Measurements from ENCODE around the gene GREB1. TPM values are rescaled to one million over a fixed set of nuclear protein-coding genes. Genes with fewer than 3 reads are reported as not detected.

The GREB1 gene, protein sequence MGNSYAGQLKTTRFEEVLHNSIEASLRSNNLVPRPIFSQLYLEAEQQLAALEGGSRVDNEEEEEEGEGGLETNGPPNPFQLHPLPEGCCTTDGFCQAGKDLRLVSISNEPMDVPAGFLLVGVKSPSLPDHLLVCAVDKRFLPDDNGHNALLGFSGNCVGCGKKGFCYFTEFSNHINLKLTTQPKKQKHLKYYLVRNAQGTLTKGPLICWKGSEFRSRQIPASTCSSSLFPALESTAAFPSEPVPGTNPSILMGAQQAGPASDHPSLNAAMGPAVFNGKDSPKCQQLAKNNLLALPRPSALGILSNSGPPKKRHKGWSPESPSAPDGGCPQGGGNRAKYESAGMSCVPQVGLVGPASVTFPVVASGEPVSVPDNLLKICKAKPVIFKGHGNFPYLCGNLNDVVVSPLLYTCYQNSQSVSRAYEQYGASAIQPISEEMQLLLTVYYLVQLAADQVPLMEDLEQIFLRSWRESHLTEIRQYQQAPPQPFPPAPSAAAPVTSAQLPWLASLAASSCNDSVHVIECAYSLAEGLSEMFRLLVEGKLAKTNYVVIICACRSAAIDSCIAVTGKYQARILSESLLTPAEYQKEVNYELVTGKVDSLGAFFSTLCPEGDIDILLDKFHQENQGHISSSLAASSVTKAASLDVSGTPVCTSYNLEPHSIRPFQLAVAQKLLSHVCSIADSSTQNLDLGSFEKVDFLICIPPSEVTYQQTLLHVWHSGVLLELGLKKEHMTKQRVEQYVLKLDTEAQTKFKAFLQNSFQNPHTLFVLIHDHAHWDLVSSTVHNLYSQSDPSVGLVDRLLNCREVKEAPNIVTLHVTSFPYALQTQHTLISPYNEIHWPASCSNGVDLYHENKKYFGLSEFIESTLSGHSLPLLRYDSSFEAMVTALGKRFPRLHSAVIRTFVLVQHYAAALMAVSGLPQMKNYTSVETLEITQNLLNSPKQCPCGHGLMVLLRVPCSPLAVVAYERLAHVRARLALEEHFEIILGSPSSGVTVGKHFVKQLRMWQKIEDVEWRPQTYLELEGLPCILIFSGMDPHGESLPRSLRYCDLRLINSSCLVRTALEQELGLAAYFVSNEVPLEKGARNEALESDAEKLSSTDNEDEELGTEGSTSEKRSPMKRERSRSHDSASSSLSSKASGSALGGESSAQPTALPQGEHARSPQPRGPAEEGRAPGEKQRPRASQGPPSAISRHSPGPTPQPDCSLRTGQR (N-terminal part only)
- total RNA-seq (2014; rRNA removed) (0.29 and 0.62 TPM in 2 replicates), Bru-seq, nascent RNA (percentile 12 among the genes with signal in this experiment), BruChase-seq, experiment 1, labeled RNA remaining after a 6-hour chase (percentile 16 among the genes with signal in this experiment), BruChase-seq, experiment 2, labeled RNA remaining after a 2-hour chase (percentile 12 among the genes with signal in this experiment)
- long read RNA-seq = 0 reads

DNA sequence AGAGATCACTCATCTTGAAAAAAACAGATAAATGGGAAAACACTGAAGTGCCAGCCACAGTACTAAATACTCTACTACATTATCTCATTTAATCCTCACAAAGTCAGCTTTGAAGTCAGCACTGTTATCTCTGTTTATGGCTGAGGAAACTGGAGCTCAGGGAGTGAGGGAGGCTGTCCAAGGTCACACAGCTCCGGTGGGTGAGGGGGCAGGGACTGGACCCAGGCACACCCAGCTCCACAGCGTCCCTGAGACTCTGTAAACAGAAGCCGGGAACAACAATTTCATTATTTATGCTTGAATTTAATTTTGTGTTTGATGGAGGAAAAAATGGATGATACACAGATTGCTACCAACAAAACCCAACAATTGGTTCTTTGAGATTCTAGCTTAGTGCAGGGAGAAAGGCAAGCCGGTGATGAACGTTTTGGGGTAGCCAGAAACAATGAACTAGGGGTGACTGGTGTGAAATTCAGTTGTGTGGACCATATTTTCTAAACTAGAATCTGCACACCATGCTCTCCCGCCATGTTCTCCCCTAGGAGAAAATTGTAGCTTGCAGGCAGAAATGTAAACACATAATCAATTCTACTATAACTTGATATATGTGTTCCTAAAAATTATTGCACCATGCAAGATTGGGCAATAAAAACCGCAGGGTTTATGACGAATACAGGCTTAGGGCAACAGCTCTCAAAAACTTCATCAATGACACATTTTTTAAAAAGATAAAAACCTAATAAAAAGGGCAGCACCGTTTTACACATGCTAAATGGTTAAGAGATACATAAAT is at the start of gene GREB1:
GREB1 (plus strand) TSS at position 768 of the 793 bp plus-strand sequence. CDS start 22,570 bp downstream, outside the sequence.
- ATAC-seq = no peak
- ChIA-PET CTCF (interaction anchor here (0.6 kb wide), 1 partner anchor 50 kb away, joined by 3 read pairs; no protein-coding TSS in a partner anchor), POLR2A (ENCODE audit: unreplicated experiment) (no interaction called here)
- intact Hi-C loops (cut with micrococcal nuclease) = no loop called here
- Histone ChIP-seq H3K27me3 (ENCODE audit: low read length) (peaks cover 67% of the 10 kb centered on the region), H4K20me1 (ENCODE audit: low read length) (no peaks in the 10 kb centered on the region), H3K79me2 (ENCODE audit: low read length) (no peaks in the 10 kb centered on the region), H3K27ac (ENCODE audit: low read length) (no peak within 1 kb of the TSS), H3K36me3 (ENCODE audit: low read depth, low read length) (no peaks in the 10 kb centered on the region), H3F3A (ENCODE audit: low read length, unreplicated experiment) (no peaks in the 10 kb centered on the region), H2AFZ (ENCODE audit: low read length) (no peak within 1 kb of the TSS), H3K9ac (ENCODE audit: low read length) (no peak within 1 kb of the TSS), H3K9me3 (ENCODE audit: low read length) (no peaks in the 10 kb centered on the region), H3K4me2 (ENCODE audit: low read length) (no peak within 1 kb of the TSS), H3K4me1 (ENCODE audit: insufficient read depth, low read length) (no peaks in the 10 kb centered on the region), H3K9me2 (replicated peaks; ENCODE audit: low read length) (no peaks in the 10 kb centered on the region), H3K4me3 (ENCODE audit: low read length) (no peak within 1 kb of the TSS)
- TF ChIP-seq EZH2 (IDR thresholded peaks at IDR 0.05; ENCODE audit: low read length, unreplicated experiment) (no peak), EZH2phosphoT487 (IDR thresholded peaks at IDR 0.05; ENCODE audit: borderline replicate concordance, low read length) (no peak)
- TF ChIP-seq, protein P1, sequence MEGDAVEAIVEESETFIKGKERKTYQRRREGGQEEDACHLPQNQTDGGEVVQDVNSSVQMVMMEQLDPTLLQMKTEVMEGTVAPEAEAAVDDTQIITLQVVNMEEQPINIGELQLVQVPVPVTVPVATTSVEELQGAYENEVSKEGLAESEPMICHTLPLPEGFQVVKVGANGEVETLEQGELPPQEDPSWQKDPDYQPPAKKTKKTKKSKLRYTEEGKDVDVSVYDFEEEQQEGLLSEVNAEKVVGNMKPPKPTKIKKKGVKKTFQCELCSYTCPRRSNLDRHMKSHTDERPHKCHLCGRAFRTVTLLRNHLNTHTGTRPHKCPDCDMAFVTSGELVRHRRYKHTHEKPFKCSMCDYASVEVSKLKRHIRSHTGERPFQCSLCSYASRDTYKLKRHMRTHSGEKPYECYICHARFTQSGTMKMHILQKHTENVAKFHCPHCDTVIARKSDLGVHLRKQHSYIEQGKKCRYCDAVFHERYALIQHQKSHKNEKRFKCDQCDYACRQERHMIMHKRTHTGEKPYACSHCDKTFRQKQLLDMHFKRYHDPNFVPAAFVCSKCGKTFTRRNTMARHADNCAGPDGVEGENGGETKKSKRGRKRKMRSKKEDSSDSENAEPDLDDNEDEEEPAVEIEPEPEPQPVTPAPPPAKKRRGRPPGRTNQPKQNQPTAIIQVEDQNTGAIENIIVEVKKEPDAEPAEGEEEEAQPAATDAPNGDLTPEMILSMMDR (conservative IDR thresholded peaks at IDR 0.05; ENCODE audit: low read depth, low read length) = no peak
- DNase-seq = peak; percentile 46
- no TSS peak for BruUV-seq (replicated peaks)

DNA sequence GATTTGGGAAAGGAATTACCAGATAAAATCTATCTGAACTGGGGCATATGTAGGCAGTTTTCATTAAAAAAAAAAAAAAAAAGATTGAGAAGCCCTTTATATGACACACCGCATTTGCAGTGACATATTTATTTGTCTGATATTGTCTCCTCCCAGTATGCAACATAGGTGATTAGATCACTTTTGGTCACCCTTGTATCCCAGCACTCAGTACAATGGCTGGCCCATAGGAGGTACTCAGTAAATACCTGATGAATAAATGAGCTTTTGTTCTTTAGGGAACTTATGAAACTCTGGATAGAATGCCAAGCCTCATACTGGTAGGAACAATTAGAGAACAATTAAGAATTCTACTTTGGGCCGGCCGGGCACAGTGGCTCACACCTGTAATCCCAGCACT is 45.0 kb upstream of the GREB1 start:
- no peaks in the 10 kb centered on the region for H4K20me1 ChIP-seq (ENCODE audit: low read length)
- no peak overlapping the region for H2AFZ ChIP-seq (ENCODE audit: low read length)
- no peak overlapping the region for H3K27ac ChIP-seq (ENCODE audit: low read length)
- CTCF ChIA-PET = interaction anchor here (0.6 kb wide), 1 partner anchor 11 kb away, joined by 3 read pairs; no protein-coding TSS in a partner anchor
- no peaks in the 10 kb centered on the region for H3K9me3 ChIP-seq (ENCODE audit: low read length)
- no peak overlapping the region for H3K4me2 ChIP-seq (ENCODE audit: low read length)
- H3F3A ChIP-seq (ENCODE audit: low read length, unreplicated experiment) = no peaks in the 10 kb centered on the region
- H3K79me2 ChIP-seq (ENCODE audit: low read length) = no peaks in the 10 kb centered on the region
- TF ChIP-seq EZH2 (IDR thresholded peaks at IDR 0.05; ENCODE audit: low read length, unreplicated experiment) (no peak), EZH2phosphoT487 (IDR thresholded peaks at IDR 0.05; ENCODE audit: borderline replicate concordance, low read length) (no peak)
- TF ChIP-seq, protein P1 (conservative IDR thresholded peaks at IDR 0.05; ENCODE audit: low read depth, low read length) = no peak
- no peaks in the 10 kb centered on the region for H3K36me3 ChIP-seq (ENCODE audit: low read depth, low read length)
- no TSS peak for BruUV-seq (replicated peaks)
- no peak for ATAC-seq
- peaks cover 24% of the 10 kb centered on the region for H3K27me3 ChIP-seq (ENCODE audit: low read length)
- no peaks in the 10 kb centered on the region for H3K4me1 ChIP-seq (ENCODE audit: insufficient read depth, low read length)
- no peak overlapping the region for H3K9ac ChIP-seq (ENCODE audit: low read length)
- DNase-seq = no peak
- intact Hi-C loops (cut with micrococcal nuclease) = no loop called here
- H3K4me3 ChIP-seq (ENCODE audit: low read length) = no peak overlapping the region
- POLR2A ChIA-PET (ENCODE audit: unreplicated experiment) = no interaction called here
- no peaks in the 10 kb centered on the region for H3K9me2 ChIP-seq (replicated peaks; ENCODE audit: low read length)
